ENCODE results near the gene TMIGD1. TPM values are rescaled to one million over a fixed set of nuclear protein-coding genes. Genes with fewer than 3 reads are reported as not detected.

Gene TMIGD1
- polyA plus RNA-seq, 1 of the 3 experiments (the other 2 are of a cell fraction): not detected

DNA sequence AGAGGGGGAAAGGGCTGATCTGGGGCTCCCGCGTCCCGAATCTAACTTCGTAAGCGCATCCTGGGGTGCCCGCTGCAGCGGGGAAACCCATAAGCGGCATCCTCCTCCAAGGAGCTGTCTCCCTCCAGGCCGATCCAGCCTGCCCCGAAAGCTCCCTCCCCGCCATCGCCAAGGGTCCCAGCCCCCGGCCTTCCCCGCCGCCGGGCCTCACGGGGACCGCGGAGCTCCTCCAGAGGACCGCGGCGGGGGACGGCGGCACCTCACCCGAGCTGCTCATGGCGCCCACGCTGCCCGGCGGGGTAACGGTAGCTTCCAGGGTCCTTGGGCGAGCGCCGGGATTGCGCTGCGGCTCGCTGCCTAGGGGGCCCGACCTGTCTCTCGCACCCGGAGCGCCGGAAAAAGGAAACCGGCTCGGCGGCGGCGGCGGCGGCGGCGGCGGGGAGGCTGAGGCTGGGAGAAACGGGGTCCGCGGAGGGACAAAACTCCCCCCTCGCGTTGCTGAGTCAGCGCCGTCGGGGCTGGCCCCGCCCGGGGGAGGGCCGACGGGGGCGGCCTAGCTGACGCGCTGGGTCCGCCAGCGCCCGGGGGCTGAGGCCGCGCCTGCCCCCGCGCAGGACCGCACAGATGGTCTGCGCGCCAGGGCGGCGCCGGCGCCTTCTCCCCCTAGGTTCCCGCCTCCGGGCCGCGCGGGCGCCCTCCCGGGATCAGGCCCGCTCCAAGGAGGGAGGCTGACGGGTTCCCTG is 42.1 kb downstream of the TMIGD1 start, which contains the start of gene BLMH:
TSS of gene BLMH (minus strand) at position 402 of the 743 bp plus-strand sequence. CDS start at position 277, 125 bp downstream.
- Histone ChIP-seq H3K27ac (ENCODE audit: low read depth in 2 of 2, low read length in 1 of 2) (peak within 1 kb of the TSS; percentile 36 to 63; a peak in 3 of 4 replicates), H3K9me3 (no peaks in the 10 kb centered on the region), H3K79me2 (ENCODE audit: insufficient read depth) (peaks cover 25% of the 10 kb centered on the region), H3K27me3 (ENCODE audit: insufficient read depth) (no peaks in the 10 kb centered on the region), H3K4me3 (ENCODE audit: low read depth in 2 of 2, low read length in 1 of 2) (peak within 1 kb of the TSS; percentile 88 to 91), H4K20me1 (ENCODE audit: insufficient read depth) (no peaks in the 10 kb centered on the region), H3K9ac (peak within 1 kb of the TSS; percentile 80), H3K4me1 (ENCODE audit: control insufficient read depth in 1 of 2, insufficient read depth in 2 of 2, low read depth in 1 of 2, low read length in 1 of 2) (peaks cover 0 to 15% of the 10 kb centered on the region in 2 experiments; a peak in 2 of 4 replicates), H3K4me2 (peak within 1 kb of the TSS; percentile 74), H2AFZ (ENCODE audit: low read depth) (peak within 1 kb of the TSS; percentile 98), H3F3A (replicated peaks; ENCODE audit: insufficient read depth) (no peaks in the 10 kb centered on the region), H3K36me3 (replicated peaks in 1 of 2; ENCODE audit: control insufficient read depth in 1 of 2, insufficient read depth in 2 of 2, low read length in 1 of 2) (peaks cover 22 to 24% of the 10 kb centered on the region in 2 experiments), H3K9me2 (no peaks in the 10 kb centered on the region)
- TF ChIP-seq MEF2A (IDR thresholded peaks at IDR 0.05; ENCODE audit: borderline replicate concordance, low read depth): no peak
- no peak for TF ChIP-seq RCOR1 (IDR thresholded peaks at IDR 0.05; ENCODE audit: low read length)
- TF ChIP-seq, protein P1, sequence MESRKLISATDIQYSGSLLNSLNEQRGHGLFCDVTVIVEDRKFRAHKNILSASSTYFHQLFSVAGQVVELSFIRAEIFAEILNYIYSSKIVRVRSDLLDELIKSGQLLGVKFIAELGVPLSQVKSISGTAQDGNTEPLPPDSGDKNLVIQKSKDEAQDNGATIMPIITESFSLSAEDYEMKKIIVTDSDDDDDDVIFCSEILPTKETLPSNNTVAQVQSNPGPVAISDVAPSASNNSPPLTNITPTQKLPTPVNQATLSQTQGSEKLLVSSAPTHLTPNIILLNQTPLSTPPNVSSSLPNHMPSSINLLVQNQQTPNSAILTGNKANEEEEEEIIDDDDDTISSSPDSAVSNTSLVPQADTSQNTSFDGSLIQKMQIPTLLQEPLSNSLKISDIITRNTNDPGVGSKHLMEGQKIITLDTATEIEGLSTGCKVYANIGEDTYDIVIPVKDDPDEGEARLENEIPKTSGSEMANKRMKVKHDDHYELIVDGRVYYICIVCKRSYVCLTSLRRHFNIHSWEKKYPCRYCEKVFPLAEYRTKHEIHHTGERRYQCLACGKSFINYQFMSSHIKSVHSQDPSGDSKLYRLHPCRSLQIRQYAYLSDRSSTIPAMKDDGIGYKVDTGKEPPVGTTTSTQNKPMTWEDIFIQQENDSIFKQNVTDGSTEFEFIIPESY (IDR thresholded peaks at IDR 0.05; ENCODE audit: borderline replicate concordance, low read depth): peak; percentile 51; the same call in 1 of the 2 replicates
- TF ChIP-seq SMC3 (IDR thresholded peaks at IDR 0.05; ENCODE audit: low read depth, low read length): no peak
- TF ChIP-seq FOXJ3 (CRISPR knock-in tag; IDR thresholded peaks at IDR 0.05): no peak
- TF ChIP-seq TCF12 (IDR thresholded peaks at IDR 0.05): no peak
- no peak for TF ChIP-seq SIN3A (IDR thresholded peaks at IDR 0.05; ENCODE audit: borderline replicate concordance, low read depth, low read length)
- peak; percentile 61 for TF ChIP-seq GABPA (IDR thresholded peaks at IDR 0.05; ENCODE audit: low read depth)
- peak; percentile 63 for TF ChIP-seq ELF1 (IDR thresholded peaks at IDR 0.05)
- TF ChIP-seq FOSL2 (IDR thresholded peaks at IDR 0.05; ENCODE audit: borderline replicate concordance, low read depth): peak; percentile 53; the same call in 1 of the 2 replicates
- TF ChIP-seq, protein P2, sequence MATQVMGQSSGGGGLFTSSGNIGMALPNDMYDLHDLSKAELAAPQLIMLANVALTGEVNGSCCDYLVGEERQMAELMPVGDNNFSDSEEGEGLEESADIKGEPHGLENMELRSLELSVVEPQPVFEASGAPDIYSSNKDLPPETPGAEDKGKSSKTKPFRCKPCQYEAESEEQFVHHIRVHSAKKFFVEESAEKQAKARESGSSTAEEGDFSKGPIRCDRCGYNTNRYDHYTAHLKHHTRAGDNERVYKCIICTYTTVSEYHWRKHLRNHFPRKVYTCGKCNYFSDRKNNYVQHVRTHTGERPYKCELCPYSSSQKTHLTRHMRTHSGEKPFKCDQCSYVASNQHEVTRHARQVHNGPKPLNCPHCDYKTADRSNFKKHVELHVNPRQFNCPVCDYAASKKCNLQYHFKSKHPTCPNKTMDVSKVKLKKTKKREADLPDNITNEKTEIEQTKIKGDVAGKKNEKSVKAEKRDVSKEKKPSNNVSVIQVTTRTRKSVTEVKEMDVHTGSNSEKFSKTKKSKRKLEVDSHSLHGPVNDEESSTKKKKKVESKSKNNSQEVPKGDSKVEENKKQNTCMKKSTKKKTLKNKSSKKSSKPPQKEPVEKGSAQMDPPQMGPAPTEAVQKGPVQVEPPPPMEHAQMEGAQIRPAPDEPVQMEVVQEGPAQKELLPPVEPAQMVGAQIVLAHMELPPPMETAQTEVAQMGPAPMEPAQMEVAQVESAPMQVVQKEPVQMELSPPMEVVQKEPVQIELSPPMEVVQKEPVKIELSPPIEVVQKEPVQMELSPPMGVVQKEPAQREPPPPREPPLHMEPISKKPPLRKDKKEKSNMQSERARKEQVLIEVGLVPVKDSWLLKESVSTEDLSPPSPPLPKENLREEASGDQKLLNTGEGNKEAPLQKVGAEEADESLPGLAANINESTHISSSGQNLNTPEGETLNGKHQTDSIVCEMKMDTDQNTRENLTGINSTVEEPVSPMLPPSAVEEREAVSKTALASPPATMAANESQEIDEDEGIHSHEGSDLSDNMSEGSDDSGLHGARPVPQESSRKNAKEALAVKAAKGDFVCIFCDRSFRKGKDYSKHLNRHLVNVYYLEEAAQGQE (IDR thresholded peaks at IDR 0.05; ENCODE audit: low read depth, low read length): 0 out of 2 replicates have a peak, but pooled peaks have one; percentile 2
- TF ChIP-seq, protein P3, sequence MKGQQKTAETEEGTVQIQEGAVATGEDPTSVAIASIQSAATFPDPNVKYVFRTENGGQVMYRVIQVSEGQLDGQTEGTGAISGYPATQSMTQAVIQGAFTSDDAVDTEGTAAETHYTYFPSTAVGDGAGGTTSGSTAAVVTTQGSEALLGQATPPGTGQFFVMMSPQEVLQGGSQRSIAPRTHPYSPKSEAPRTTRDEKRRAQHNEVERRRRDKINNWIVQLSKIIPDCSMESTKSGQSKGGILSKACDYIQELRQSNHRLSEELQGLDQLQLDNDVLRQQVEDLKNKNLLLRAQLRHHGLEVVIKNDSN (IDR thresholded peaks at IDR 0.05; ENCODE audit: borderline replicate concordance, low read depth): no peak
- TF ChIP-seq, protein P4, sequence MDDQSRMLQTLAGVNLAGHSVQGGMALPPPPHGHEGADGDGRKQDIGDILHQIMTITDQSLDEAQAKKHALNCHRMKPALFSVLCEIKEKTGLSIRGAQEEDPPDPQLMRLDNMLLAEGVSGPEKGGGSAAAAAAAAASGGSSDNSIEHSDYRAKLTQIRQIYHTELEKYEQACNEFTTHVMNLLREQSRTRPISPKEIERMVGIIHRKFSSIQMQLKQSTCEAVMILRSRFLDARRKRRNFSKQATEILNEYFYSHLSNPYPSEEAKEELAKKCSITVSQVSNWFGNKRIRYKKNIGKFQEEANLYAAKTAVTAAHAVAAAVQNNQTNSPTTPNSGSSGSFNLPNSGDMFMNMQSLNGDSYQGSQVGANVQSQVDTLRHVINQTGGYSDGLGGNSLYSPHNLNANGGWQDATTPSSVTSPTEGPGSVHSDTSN (IDR thresholded peaks at IDR 0.05): peak; percentile 32; the same call in 1 of the 2 replicates
- TF ChIP-seq EP300 (IDR thresholded peaks at IDR 0.05; ENCODE audit: borderline replicate concordance in 1 of 2, low read depth in 1 of 2, low read length in 1 of 2): peak in 1 of 2 experiments; percentile 79; a peak in 2 of 4 replicates
- peak; percentile 46; the same call in 1 of the 2 replicates for TF ChIP-seq POLR2AphosphoS5 (IDR thresholded peaks at IDR 0.05; ENCODE audit: low read depth, low read length)
- peak; percentile 33; the same call in 1 of the 2 replicates for TF ChIP-seq JUND (IDR thresholded peaks at IDR 0.05)
- TF ChIP-seq, protein P5, sequence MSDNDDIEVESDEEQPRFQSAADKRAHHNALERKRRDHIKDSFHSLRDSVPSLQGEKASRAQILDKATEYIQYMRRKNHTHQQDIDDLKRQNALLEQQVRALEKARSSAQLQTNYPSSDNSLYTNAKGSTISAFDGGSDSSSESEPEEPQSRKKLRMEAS (IDR thresholded peaks at IDR 0.05; ENCODE audit: low read depth): peak; percentile 48
- TF ChIP-seq NRF1 (IDR thresholded peaks at IDR 0.05; ENCODE audit: low read depth, low read length): peak; percentile 61
- peak; percentile 68; the same call in 1 of the 2 replicates for TF ChIP-seq YY1 (IDR thresholded peaks at IDR 0.05; ENCODE audit: low read depth)
- WGBS (ENCODE audit: low lambda C conversion rate): 0% methylated on average over 8 of the region's 89 CpGs
- ChIA-PET CTCF (interaction anchor here (1.0 to 2.4 kb wide), 6 partner anchors 14 to 187 kb away, joined by 3 to 11 read pairs (median 6); partner anchors contain the start of gene SLC6A4), POLR2A (interaction anchor here (1.5 kb wide), 1 partner anchor 187 kb away, joined by 4 read pairs; no protein-coding TSS in a partner anchor)
- peak; percentile 94 for DNase-seq
